ENCODE data around the gene R3HDML.

- TF ChIP-seq CTCF (IDR thresholded peaks at IDR 0.05) (no peak), EP300 (IDR thresholded peaks at IDR 0.05) (no peak), POLR2A (IDR thresholded peaks at IDR 0.05) (no peak), POLR2AphosphoS5 (IDR thresholded peaks at IDR 0.05) (no peak)
Measured at GRCh38 chr20:44394702-44395460, 58.0 kb downstream of the R3HDML start.
